ENCODE results near the gene KCNMA1. TPM values are rescaled to one million over a fixed set of nuclear protein-coding genes. Genes with fewer than 3 reads are reported as not detected.

Gene KCNMA1
- total RNA-seq, 3 donors from 2014 or later: 13.6 to 37.8 (median 15.1) TPM

DNA sequence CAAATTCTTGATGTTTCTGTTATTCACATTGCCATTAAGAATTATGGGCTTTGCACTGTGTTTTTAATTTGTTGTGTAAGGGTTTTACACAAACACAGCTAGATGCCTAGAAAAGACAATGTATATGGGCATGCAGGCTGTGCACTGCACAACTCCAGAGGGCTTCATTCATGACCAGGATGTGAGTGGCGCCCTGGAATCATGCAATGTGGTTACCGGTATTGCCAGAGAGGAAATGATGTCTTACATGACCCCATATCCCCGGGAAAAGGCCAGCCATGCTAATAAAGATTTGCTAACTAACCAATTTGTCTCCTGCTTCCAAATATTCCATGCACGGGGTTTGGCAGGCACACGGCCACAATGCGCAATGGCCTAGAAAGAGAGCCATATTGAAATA lies 16.9 kb downstream of the KCNMA1 start:
- no peak for DNase-seq (ENCODE audit: low spot score in 2 of 2)
- no peak for TF ChIP-seq POLR2AphosphoS5 (IDR thresholded peaks at IDR 0.05)
- TF ChIP-seq POLR2A (IDR thresholded peaks at IDR 0.05): no peak
- TF ChIP-seq, protein P1, sequence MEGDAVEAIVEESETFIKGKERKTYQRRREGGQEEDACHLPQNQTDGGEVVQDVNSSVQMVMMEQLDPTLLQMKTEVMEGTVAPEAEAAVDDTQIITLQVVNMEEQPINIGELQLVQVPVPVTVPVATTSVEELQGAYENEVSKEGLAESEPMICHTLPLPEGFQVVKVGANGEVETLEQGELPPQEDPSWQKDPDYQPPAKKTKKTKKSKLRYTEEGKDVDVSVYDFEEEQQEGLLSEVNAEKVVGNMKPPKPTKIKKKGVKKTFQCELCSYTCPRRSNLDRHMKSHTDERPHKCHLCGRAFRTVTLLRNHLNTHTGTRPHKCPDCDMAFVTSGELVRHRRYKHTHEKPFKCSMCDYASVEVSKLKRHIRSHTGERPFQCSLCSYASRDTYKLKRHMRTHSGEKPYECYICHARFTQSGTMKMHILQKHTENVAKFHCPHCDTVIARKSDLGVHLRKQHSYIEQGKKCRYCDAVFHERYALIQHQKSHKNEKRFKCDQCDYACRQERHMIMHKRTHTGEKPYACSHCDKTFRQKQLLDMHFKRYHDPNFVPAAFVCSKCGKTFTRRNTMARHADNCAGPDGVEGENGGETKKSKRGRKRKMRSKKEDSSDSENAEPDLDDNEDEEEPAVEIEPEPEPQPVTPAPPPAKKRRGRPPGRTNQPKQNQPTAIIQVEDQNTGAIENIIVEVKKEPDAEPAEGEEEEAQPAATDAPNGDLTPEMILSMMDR (IDR thresholded peaks at IDR 0.05): no peak
- H3K27ac ChIP-seq: no peak overlapping the region
- intact Hi-C loops (cut with DNase I; ENCODE audit: low total_unique reads): no loop called here
- no peaks in the 10 kb centered on the region for H3K36me3 ChIP-seq
- no peak overlapping the region for H3K4me3 ChIP-seq
- no peaks in the 10 kb centered on the region for H3K4me1 ChIP-seq
- H3K9me3 ChIP-seq: no peaks in the 10 kb centered on the region
- H3K27me3 ChIP-seq: no peaks in the 10 kb centered on the region

DNA sequence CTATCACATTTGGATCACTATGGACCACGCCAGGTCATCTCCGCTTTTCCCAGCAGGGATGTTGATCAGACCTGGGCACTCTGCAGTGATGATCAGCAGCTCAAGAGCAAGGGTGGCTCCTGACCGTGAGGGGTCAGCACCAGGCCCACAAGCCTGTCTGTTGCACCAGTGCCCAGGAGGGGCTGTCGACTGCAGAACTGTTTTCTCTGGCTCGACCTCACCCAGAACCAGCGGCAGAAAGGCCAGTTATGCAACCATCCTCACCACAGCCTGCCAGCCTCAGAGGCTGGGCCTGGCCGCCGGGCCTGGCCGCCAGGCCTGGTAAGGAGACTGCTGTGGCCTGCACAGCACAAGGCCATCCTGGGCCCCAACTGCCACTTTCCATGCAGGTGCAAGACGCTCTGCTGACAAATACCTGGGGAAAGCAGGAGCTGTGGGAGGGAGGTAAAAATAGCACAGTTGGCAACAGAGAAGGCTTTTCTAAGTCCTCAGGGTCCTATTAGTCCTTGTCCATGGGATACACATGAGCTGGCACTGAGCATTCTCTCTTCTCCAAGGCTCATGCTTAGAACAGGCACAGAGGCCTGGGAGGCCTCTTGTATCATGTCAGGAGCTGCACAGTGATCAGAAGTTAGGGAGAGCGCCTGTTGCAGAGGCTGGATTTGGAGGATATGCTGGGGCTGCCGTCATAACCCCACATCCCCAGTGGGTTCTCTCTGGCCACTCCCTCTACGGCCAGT lies 17.5 kb downstream of the KCNMA1 start:
- Histone ChIP-seq H3K9me3 (no peaks in the 10 kb centered on the region), H3K27ac (no peak overlapping the region), H3K4me1 (peaks cover 0 to 5% of the 10 kb centered on the region in 2 donors), H3K4me3 (no peak overlapping the region), H3K27me3 (no peaks in the 10 kb centered on the region), H3K36me3 (no peaks in the 10 kb centered on the region)
- TF ChIP-seq, protein P1 (IDR thresholded peaks at IDR 0.05): no peak
- TF ChIP-seq POLR2AphosphoS5 (IDR thresholded peaks at IDR 0.05): no peak
- TF ChIP-seq POLR2A (IDR thresholded peaks at IDR 0.05): no peak
- intact Hi-C loops (cut with DNase I; ENCODE audit: low total_unique reads): no loop called here
- DNase-seq (ENCODE audit: low spot score in 2 of 2): no peak

DNA sequence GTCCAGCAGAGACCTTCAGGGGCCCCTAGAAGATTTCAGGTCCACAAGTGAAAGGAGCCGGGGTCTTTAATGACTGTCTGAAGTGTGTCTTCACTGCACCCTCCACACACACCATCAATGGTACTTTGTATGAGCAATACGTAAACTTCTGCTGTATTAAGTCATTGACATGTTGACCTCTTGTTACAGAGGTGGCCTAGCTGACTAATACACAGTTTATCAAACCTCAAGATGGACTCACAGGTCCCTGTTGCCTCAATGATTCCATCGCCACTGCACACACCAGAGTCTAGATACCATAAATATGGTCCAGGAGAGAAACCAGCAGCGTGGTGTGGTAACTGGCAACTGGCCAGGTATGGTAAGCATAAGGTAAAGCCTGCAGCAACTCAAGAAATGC lies 19.5 kb downstream of the KCNMA1 start:
- no peak for DNase-seq (ENCODE audit: low spot score in 2 of 2)
- Histone ChIP-seq H3K9me3 (no peaks in the 10 kb centered on the region), H3K4me3 (no peak overlapping the region), H3K4me1 (peaks cover 0 to 9% of the 10 kb centered on the region in 2 donors), H3K27ac (no peak overlapping the region), H3K27me3 (no peaks in the 10 kb centered on the region), H3K36me3 (no peaks in the 10 kb centered on the region)
- intact Hi-C loops (cut with DNase I; ENCODE audit: low total_unique reads): no loop called here
- TF ChIP-seq, protein P1 (IDR thresholded peaks at IDR 0.05): no peak
- TF ChIP-seq POLR2A (IDR thresholded peaks at IDR 0.05) (no peak), POLR2AphosphoS5 (IDR thresholded peaks at IDR 0.05) (no peak)

DNA sequence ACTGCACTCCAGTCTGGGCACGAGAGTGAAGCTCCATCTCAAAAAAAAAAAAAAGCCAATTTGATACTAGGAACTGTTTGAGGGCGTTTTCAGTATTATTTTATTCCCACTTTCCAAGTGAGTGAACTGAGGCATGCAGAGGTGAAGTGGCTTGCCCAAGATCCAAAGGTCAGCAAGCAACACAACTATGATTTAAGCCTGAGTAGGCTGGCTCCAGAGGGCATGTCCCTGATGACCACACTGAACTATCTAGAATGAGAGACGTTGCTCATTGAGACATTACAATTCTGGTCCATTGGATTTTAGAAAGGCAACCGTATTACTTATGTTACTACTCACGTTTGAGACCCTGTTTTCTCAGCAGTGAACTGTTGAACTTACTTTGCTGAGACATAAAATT lies 20.8 kb downstream of the KCNMA1 start:
- no peaks in the 10 kb centered on the region for H3K36me3 ChIP-seq
- intact Hi-C loops (cut with DNase I; ENCODE audit: low total_unique reads): no loop called here
- H3K4me3 ChIP-seq: no peak overlapping the region
- H3K9me3 ChIP-seq: no peaks in the 10 kb centered on the region
- no peak for DNase-seq (ENCODE audit: low spot score in 2 of 2)
- TF ChIP-seq, protein P1 (IDR thresholded peaks at IDR 0.05): no peak
- TF ChIP-seq POLR2AphosphoS5 (IDR thresholded peaks at IDR 0.05) (no peak), POLR2A (IDR thresholded peaks at IDR 0.05) (no peak)
- peaks cover 0 to 9% of the 10 kb centered on the region in 2 donors for H3K4me1 ChIP-seq
- no peaks in the 10 kb centered on the region for H3K27me3 ChIP-seq
- H3K27ac ChIP-seq: no peak overlapping the region

DNA sequence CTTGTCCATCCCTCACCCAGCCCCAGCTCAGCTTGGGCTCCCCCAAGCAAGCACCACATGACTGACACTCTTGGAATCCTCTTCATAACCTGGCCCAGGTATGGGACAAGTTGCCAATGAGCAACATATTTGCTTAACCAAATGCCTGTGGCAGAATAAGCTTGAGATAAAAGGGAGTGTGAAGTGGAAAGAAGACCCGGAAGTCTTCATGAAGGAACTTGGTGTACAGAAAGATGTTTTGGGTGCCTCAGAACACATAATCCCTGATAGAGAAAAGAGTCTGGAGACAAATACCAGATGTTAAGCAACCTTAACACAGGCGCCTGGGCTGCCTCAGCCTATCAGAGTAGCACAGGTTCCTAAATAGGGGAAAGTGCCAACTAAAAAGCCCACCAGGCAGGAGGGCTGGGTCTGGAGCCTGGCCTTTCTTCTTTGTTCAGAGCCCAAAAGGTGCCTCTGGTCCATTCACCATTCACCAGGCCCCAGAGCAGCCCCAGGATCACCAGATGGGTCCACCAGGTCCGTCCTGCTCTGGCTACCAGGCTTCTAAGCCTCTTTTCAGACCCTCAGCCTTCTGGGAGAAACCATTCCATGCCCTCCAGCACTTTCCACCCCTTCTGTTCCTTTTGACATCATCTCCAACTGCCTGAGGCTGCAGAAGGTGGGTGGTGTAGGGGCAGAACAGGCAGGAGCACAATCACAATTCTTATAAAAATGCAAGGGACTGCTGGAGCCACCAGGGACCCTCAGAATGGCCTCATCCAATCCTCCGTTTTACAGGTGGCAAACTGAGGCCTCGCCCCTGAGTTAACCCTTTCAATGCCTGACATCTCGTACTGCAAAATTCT lies 22.6 kb downstream of the KCNMA1 start:
- TF ChIP-seq, protein P1 (IDR thresholded peaks at IDR 0.05): no peak
- no peak for TF ChIP-seq POLR2A (IDR thresholded peaks at IDR 0.05)
- TF ChIP-seq POLR2AphosphoS5 (IDR thresholded peaks at IDR 0.05): peak in 1 of 3 donors; percentile 11
- H3K4me1 ChIP-seq: peaks cover 0 to 9% of the 10 kb centered on the region in 2 donors
- peak overlapping the region; percentile 9 to 60 for H3K27ac ChIP-seq
- no peak for DNase-seq (ENCODE audit: low spot score in 2 of 2)
- no peaks in the 10 kb centered on the region for H3K36me3 ChIP-seq
- H3K27me3 ChIP-seq: no peaks in the 10 kb centered on the region
- intact Hi-C loops (cut with DNase I; ENCODE audit: low total_unique reads): no loop called here
- H3K9me3 ChIP-seq: no peaks in the 10 kb centered on the region
- H3K4me3 ChIP-seq: no peak overlapping the region
